ENCODE measurements around the gene PCDH9.

The PCDH9 gene

DNA sequence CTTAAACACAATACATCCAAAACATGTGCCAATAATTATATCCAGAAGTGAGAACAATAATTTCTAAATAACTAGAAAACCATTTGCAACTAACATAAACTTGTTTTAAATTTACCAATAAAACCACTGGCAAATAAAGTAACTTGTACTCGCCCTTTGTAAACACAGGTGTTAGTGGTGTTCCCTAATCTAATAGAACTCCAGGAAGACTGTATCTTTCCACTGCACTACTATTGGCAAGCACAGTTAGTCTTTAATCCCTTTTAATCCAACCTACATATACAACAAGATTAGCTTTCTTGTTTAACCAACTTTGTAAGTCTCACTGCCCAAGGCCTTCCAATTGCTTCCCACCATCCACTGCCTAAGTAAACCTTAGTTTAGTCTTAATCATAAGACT, 79.5 kb downstream of the PCDH9 start:
- Histone ChIP-seq H3K9ac (ENCODE audit: low read depth, low read length, poor library complexity, severe bottlenecking) (no peak overlapping the region), H3K27me3 (ENCODE audit: insufficient read depth, low read length, poor library complexity, severe bottlenecking) (no peaks in the 10 kb centered on the region), H3K4me3 (ENCODE audit: low read length, poor library complexity, severe bottlenecking) (no peak overlapping the region), H3K4me1 (ENCODE audit: insufficient read depth, low read length, poor library complexity, severe bottlenecking) (peaks cover 23% of the 10 kb centered on the region), H3K9me2 (replicated peaks; ENCODE audit: low read depth, low read length) (no peaks in the 10 kb centered on the region), H3K9me3 (ENCODE audit: insufficient read depth, low read depth, low read length) (no peaks in the 10 kb centered on the region), H3K79me2 (ENCODE audit: insufficient read depth, low read length) (no peaks in the 10 kb centered on the region), H3F3A (ENCODE audit: low read depth) (no peaks in the 10 kb centered on the region; the same call in 1 of the 2 replicates), H3K36me3 (ENCODE audit: insufficient read depth, low read length) (no peaks in the 10 kb centered on the region), H4K20me1 (ENCODE audit: insufficient read depth, low read length, poor library complexity, severe bottlenecking) (no peaks in the 10 kb centered on the region), H3K4me2 (ENCODE audit: low read depth, low read length, poor library complexity, severe bottlenecking) (no peak overlapping the region), H2AFZ (ENCODE audit: low read length) (no peak overlapping the region)
- TF ChIP-seq EZH2phosphoT487 (IDR thresholded peaks at IDR 0.05; ENCODE audit: borderline replicate concordance) = no peak
- TF ChIP-seq, protein P1, sequence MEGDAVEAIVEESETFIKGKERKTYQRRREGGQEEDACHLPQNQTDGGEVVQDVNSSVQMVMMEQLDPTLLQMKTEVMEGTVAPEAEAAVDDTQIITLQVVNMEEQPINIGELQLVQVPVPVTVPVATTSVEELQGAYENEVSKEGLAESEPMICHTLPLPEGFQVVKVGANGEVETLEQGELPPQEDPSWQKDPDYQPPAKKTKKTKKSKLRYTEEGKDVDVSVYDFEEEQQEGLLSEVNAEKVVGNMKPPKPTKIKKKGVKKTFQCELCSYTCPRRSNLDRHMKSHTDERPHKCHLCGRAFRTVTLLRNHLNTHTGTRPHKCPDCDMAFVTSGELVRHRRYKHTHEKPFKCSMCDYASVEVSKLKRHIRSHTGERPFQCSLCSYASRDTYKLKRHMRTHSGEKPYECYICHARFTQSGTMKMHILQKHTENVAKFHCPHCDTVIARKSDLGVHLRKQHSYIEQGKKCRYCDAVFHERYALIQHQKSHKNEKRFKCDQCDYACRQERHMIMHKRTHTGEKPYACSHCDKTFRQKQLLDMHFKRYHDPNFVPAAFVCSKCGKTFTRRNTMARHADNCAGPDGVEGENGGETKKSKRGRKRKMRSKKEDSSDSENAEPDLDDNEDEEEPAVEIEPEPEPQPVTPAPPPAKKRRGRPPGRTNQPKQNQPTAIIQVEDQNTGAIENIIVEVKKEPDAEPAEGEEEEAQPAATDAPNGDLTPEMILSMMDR (conservative IDR thresholded peaks at IDR 0.05; ENCODE audit: low read length) = no peak

DNA sequence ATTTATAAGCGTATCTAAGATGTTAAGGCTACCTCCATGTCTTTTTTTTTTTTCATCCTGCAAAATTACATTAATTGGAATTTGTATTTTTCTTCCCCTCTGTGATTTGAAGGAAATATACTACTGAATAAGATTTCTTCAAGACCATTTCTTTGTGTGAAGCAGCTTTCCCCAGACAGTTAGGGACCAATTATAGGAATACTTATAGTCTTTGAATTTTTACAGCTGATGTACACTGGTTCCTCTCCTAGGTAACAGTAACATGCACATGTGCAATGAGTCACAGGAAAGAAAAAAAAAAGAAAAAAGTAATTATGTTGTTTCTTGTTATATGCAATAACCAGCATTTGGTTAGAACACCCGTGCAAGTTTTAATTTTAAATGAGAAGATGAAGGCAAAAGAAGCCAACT, 82.0 kb downstream of the PCDH9 start:
- peaks cover 23% of the 10 kb centered on the region for H3K4me1 ChIP-seq (ENCODE audit: insufficient read depth, low read length, poor library complexity, severe bottlenecking)
- H4K20me1 ChIP-seq (ENCODE audit: insufficient read depth, low read length, poor library complexity, severe bottlenecking) = no peaks in the 10 kb centered on the region
- H3K27me3 ChIP-seq (ENCODE audit: insufficient read depth, low read length, poor library complexity, severe bottlenecking) = no peaks in the 10 kb centered on the region
- H3F3A ChIP-seq (ENCODE audit: low read depth) = no peaks in the 10 kb centered on the region; the same call in 1 of the 2 replicates
- no peak overlapping the region for H2AFZ ChIP-seq (ENCODE audit: low read length)
- no peaks in the 10 kb centered on the region for H3K36me3 ChIP-seq (ENCODE audit: insufficient read depth, low read length)
- H3K9ac ChIP-seq (ENCODE audit: low read depth, low read length, poor library complexity, severe bottlenecking) = no peak overlapping the region
- no peaks in the 10 kb centered on the region for H3K79me2 ChIP-seq (ENCODE audit: insufficient read depth, low read length)
- H3K9me3 ChIP-seq (ENCODE audit: insufficient read depth, low read depth, low read length) = no peaks in the 10 kb centered on the region
- H3K4me3 ChIP-seq (ENCODE audit: low read length, poor library complexity, severe bottlenecking) = peak overlapping the region; percentile 27
- TF ChIP-seq EZH2phosphoT487 (IDR thresholded peaks at IDR 0.05; ENCODE audit: borderline replicate concordance) = no peak
- TF ChIP-seq, protein P1 (conservative IDR thresholded peaks at IDR 0.05; ENCODE audit: low read length) = no peak
- peak overlapping the region; percentile 16 for H3K4me2 ChIP-seq (ENCODE audit: low read depth, low read length, poor library complexity, severe bottlenecking)
- no peaks in the 10 kb centered on the region for H3K9me2 ChIP-seq (replicated peaks; ENCODE audit: low read depth, low read length)

DNA sequence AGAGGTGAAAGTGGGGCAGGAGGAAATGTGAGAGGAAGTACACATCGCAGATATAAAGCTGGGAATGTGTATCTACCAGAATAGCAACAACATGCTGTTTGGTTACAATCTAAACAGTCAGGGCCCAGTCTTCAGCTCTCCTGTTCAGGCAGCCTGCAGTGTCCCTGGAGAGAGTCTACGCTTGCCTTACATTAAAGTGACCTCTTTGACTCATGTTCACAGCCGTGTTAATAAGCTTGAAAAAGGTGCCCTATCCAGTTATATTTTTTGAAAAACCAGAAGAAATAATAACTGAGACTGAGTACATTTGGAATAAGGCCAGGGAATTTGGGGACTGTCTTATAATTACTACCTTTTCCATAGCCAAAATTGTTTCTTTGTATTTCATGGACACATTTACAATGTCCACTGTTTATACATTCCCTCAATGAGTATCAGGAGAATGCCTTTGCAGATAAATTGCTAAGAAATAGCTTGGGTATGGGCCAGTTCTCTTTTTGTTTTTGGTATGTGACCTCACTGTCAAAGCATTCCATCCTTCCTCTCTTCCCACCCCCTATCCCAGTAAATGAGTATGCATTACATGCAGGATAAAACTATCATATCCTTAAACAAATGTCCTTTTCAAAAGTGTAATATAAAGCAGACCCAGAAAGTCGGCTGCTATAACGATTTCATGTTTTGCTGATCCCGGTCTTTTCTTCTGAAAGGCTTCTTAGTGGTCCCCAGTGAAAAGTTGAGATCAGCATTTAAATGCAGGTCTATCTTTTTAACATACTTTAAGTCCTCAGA, 82.6 kb downstream of the PCDH9 start:
- Histone ChIP-seq H3K4me2 (ENCODE audit: low read depth, low read length, poor library complexity, severe bottlenecking) (peak overlapping the region; percentile 25), H3K9me3 (ENCODE audit: insufficient read depth, low read depth, low read length) (no peaks in the 10 kb centered on the region), H2AFZ (ENCODE audit: low read length) (peak overlapping the region; percentile 37; the same call in 1 of the 2 replicates), H3K4me1 (ENCODE audit: insufficient read depth, low read length, poor library complexity, severe bottlenecking) (peaks cover 23% of the 10 kb centered on the region), H3K4me3 (ENCODE audit: low read length, poor library complexity, severe bottlenecking) (peak overlapping the region; percentile 40), H3K9me2 (replicated peaks; ENCODE audit: low read depth, low read length) (no peaks in the 10 kb centered on the region), H3K27me3 (ENCODE audit: insufficient read depth, low read length, poor library complexity, severe bottlenecking) (no peaks in the 10 kb centered on the region), H3F3A (ENCODE audit: low read depth) (no peaks in the 10 kb centered on the region; the same call in 1 of the 2 replicates), H3K79me2 (ENCODE audit: insufficient read depth, low read length) (no peaks in the 10 kb centered on the region), H3K9ac (ENCODE audit: low read depth, low read length, poor library complexity, severe bottlenecking) (no peak overlapping the region), H3K36me3 (ENCODE audit: insufficient read depth, low read length) (no peaks in the 10 kb centered on the region), H4K20me1 (ENCODE audit: insufficient read depth, low read length, poor library complexity, severe bottlenecking) (no peaks in the 10 kb centered on the region)
- TF ChIP-seq, protein P1 (conservative IDR thresholded peaks at IDR 0.05; ENCODE audit: low read length) = no peak
- no peak for TF ChIP-seq EZH2phosphoT487 (IDR thresholded peaks at IDR 0.05; ENCODE audit: borderline replicate concordance)

Measured in Loucy (cell line).